CD4-positive, CD25-positive, alpha-beta regulatory T cell (primary cell): ENCODE measurements around the gene PDE6A. TPM values are rescaled to one million over a fixed set of nuclear protein-coding genes. Genes with fewer than 3 reads are reported as not detected.

Source experiments
- ATAC-seq, 2 donors: fragments of 150-1000 bp; cut with Tn5 transposase; one replicate each; pipeline ENCODE4 v1.10.0; 2021; ENCODE audit warnings: low read depth in 2 of 2, moderate number of reproducible peaks in 2 of 2, moderate library complexity in 1 of 2
- DNase-seq, 3 donors: peaks; one replicate each; pipeline versions ENCODE4 v3.0.0 to v3.0.0-alpha.2; 2012 to 2022; ENCODE audit warnings: mixed read lengths in 1 of 3
- H3K27ac ChIP-seq: one replicate; pipeline ENCODE4 v1.7.0; 2013; ENCODE audit warnings: mild to moderate bottlenecking, low read length; ENCODE audit not compliant: insufficient read depth, poor library complexity, severe bottlenecking
- H3K27me3 ChIP-seq: one replicate; pipeline ENCODE4 v1.7.0; 2013; ENCODE audit warnings: low read length; ENCODE audit not compliant: control insufficient read depth, insufficient read depth
- H3K36me3 ChIP-seq: one replicate; pipeline ENCODE4 v1.7.0; 2013; ENCODE audit warnings: mild to moderate bottlenecking, low read length, moderate library complexity; ENCODE audit not compliant: control insufficient read depth, insufficient read depth
- H3K4me1 ChIP-seq: 2 replicates; pipeline ENCODE4 v1.7.0; 2013; ENCODE audit warnings: mild to moderate bottlenecking, low read length; ENCODE audit not compliant: insufficient read depth, control insufficient read depth, poor library complexity, severe bottlenecking
- H3K4me3 ChIP-seq: one replicate; pipeline ENCODE4 v1.7.0; 2013; ENCODE audit warnings: low read depth, mild to moderate bottlenecking, low read length, moderate library complexity
- H3K9me3 ChIP-seq, 2 experiments: 1 replicate in 1 of 2; 2 replicates in 1 of 2; pipeline ENCODE4 v1.7.0; 2013; ENCODE audit warnings: low read length in 2 of 2, mild to moderate bottlenecking in 1 of 2, moderate library complexity in 1 of 2; ENCODE audit not compliant: control insufficient read depth in 2 of 2
- H3K27ac Mint-ChIP-seq, 3 donors: one replicate each; pipeline ENCODE4 v1.8.0; 2020 to 2022; ENCODE audit warnings: mild to moderate bottlenecking in 3 of 3, mixed read lengths in 3 of 3, moderate library complexity in 2 of 3
- H3K27me3 Mint-ChIP-seq: one replicate; pipeline ENCODE4 v1.8.0; 2022; ENCODE audit warnings: mild to moderate bottlenecking, mixed read lengths
- H3K36me3 Mint-ChIP-seq: one replicate; pipeline ENCODE4 v1.8.0; 2020; ENCODE audit warnings: mixed read lengths
- H3K4me1 Mint-ChIP-seq, 4 donors: one replicate each; pipeline ENCODE4 v1.8.0; 2020 to 2022; ENCODE audit warnings: mixed read lengths in 4 of 4, mild to moderate bottlenecking in 1 of 4
- H3K4me3 Mint-ChIP-seq, 4 donors: one replicate each; pipeline ENCODE4 v1.8.0; 2020 to 2022; ENCODE audit warnings: mild to moderate bottlenecking in 4 of 4, mixed read lengths in 4 of 4, moderate library complexity in 3 of 4
- H3K9me3 Mint-ChIP-seq, 7 donors: one replicate each; pipeline ENCODE4 v1.8.0; 2020 to 2022; ENCODE audit warnings: mixed read lengths in 7 of 7, mild to moderate bottlenecking in 3 of 7, moderate library complexity in 2 of 7
- polyA plus RNA-seq, 4 donors: library from polyadenylated mRNA; unstranded; fragments of 300-500 nt; fragmentation: Illumina TruSeq; gene quantifications; one replicate each; pipeline ENCODE4 v1.2.3, GENCODE V29; 2021
- total RNA-seq: library from RNA; stranded (reverse); gene quantifications from one replicate; pipeline ENCODE4 v1.2.3, GENCODE V29; 2022

Gene PDE6A
- total and polyA plus RNA-seq, 5 donors from 2014 or later: not detected

- DNase-seq: no peak
- Histone ChIP-seq H3K4me1 (no peaks in the 10 kb centered on the region), H3K9me3 (no peaks in the 10 kb centered on the region), H3K4me3 (no peak overlapping the region), H3K27ac (no peak overlapping the region), H3K36me3 (no peaks in the 10 kb centered on the region), H3K27me3 (peaks cover 7% of the 10 kb centered on the region)
- no peak for ATAC-seq
- Mint-ChIP-seq H3K4me1 (no peaks in the 10 kb centered on the region), H3K4me3 (no peak overlapping the region), H3K27ac (no peak overlapping the region), H3K9me3 (no peaks in the 10 kb centered on the region), H3K36me3 (no peaks in the 10 kb centered on the region), H3K27me3 (peaks cover 6% of the 10 kb centered on the region)
Measured at GRCh38 chr5:149938791-149939358, 5.7 kb downstream of the PDE6A start.

- Mint-ChIP-seq H3K9me3 (no peaks in the 10 kb centered on the region), H3K27me3 (peaks cover 6% of the 10 kb centered on the region)
Measured at GRCh38 chr5:149938279-149938678, 6.3 kb downstream of the PDE6A start.

GRCh38 chr5:149937610-149938009 is 7.0 kb downstream of the PDE6A start:
- Mint-ChIP-seq H3K9me3 (no peaks in the 10 kb centered on the region), H3K4me3 (no peak overlapping the region), H3K4me1 (no peaks in the 10 kb centered on the region), H3K27ac (no peak overlapping the region), H3K27me3 (peaks cover 6% of the 10 kb centered on the region), H3K36me3 (no peaks in the 10 kb centered on the region)
- Histone ChIP-seq H3K27me3 (peaks cover 7% of the 10 kb centered on the region), H3K9me3 (no peaks in the 10 kb centered on the region), H3K36me3 (no peaks in the 10 kb centered on the region), H3K27ac (no peak overlapping the region), H3K4me3 (no peak overlapping the region), H3K4me1 (no peaks in the 10 kb centered on the region)
- ATAC-seq (no peak), DNase-seq (no peak)

More at GRCh38 chr5:149938279-149938678, 6.3 kb downstream of the PDE6A start:
- Mint-ChIP-seq H3K36me3 (no peaks in the 10 kb centered on the region), H3K27ac (no peak overlapping the region), H3K4me3 (no peak overlapping the region), H3K4me1 (no peaks in the 10 kb centered on the region)
- Histone ChIP-seq H3K9me3 (no peaks in the 10 kb centered on the region), H3K27me3 (peaks cover 7% of the 10 kb centered on the region), H3K4me1 (no peaks in the 10 kb centered on the region), H3K4me3 (no peak overlapping the region), H3K27ac (no peak overlapping the region), H3K36me3 (no peaks in the 10 kb centered on the region)
- ATAC-seq (no peak), DNase-seq (no peak)

- no peaks in the 10 kb centered on the region for H3K36me3 Mint-ChIP-seq
- H3K4me3 Mint-ChIP-seq: no peak overlapping the region
- no peak overlapping the region for H3K27ac Mint-ChIP-seq
- no peaks in the 10 kb centered on the region for H3K4me1 Mint-ChIP-seq
- H3K27me3 Mint-ChIP-seq: peaks cover 10% of the 10 kb centered on the region
- no peak overlapping the region for H3K27ac ChIP-seq
- peaks cover 7% of the 10 kb centered on the region for H3K27me3 ChIP-seq
- H3K36me3 ChIP-seq: no peaks in the 10 kb centered on the region
- ATAC-seq (no peak), DNase-seq (no peak)
- no peaks in the 10 kb centered on the region for H3K9me3 Mint-ChIP-seq
- no peak overlapping the region for H3K4me3 ChIP-seq
- no peaks in the 10 kb centered on the region for H3K4me1 ChIP-seq
- H3K9me3 ChIP-seq: no peaks in the 10 kb centered on the region
Measured at GRCh38 chr5:149936700-149937091, 7.9 kb downstream of the PDE6A start.

DNA sequence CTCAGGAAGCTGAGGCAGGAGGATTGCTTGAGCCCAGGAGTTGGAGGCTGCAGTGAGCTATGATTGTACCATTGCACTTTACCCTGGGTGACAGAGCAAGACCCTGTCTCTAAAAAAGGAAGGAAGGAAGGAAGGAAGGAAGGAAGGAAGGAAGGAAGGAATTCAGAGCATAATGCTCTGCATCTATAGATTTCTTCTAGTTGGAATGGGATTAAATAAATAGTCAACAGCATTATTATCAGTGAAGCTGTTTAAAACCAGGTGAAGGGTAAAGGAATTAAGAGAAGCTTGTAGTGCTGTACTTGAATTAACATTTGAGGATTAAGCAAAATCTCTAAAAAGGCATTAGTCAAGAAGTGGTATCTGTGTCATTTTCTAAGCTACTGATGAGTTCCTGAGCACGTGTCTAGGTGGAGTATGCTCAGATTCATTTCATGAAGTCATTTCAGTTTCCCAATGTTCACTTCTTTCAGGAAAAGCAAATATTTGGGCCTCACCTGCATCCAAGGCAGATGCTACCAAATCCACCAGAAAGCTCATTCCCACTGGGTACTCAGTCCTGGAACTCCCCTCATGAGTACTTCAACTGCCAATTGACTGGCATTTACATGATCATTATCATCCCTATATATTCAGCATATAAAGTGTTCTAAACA is 8.4 kb downstream of the PDE6A start:
- Mint-ChIP-seq H3K36me3 (no peaks in the 10 kb centered on the region), H3K27me3 (peaks cover 12% of the 10 kb centered on the region), H3K9me3 (no peaks in the 10 kb centered on the region), H3K4me3 (no peak overlapping the region), H3K27ac (no peak overlapping the region), H3K4me1 (no peaks in the 10 kb centered on the region)
- Histone ChIP-seq H3K4me3 (no peak overlapping the region), H3K36me3 (no peaks in the 10 kb centered on the region), H3K27me3 (peaks cover 7% of the 10 kb centered on the region), H3K9me3 (no peaks in the 10 kb centered on the region), H3K4me1 (no peaks in the 10 kb centered on the region), H3K27ac (no peak overlapping the region)
- DNase-seq: no peak
- ATAC-seq: no peak

DNA sequence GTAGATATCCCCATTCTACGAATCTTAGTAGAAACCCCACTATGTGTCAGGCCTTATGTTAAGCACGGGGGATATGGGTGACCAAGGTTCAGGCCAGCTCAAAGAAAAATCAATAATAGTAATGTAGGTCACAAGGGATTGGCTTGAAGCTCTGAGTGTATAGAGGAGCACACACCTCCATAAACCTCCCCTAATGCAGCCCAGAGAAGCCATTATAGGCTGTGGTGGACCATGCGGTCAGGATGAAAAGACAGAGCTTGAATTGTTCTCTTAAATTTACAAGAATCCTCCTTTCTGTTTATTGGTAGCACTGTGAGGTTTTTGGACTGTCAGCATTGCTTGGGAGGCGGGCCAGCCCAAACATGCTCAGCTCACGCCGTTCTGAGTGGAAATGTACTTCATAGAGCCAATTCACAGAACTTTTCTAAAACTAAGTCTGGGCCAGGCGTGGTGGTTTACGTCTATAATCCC is 9.1 kb downstream of the PDE6A start:
- Mint-ChIP-seq H3K9me3 (no peaks in the 10 kb centered on the region), H3K4me3 (no peak overlapping the region), H3K36me3 (no peaks in the 10 kb centered on the region), H3K27ac (no peak overlapping the region), H3K27me3 (peaks cover 18% of the 10 kb centered on the region), H3K4me1 (no peaks in the 10 kb centered on the region)
- Histone ChIP-seq H3K4me3 (no peak overlapping the region), H3K4me1 (no peaks in the 10 kb centered on the region), H3K9me3 (no peaks in the 10 kb centered on the region), H3K36me3 (no peaks in the 10 kb centered on the region), H3K27me3 (peaks cover 7% of the 10 kb centered on the region), H3K27ac (no peak overlapping the region)
- no peak for ATAC-seq
- no peak for DNase-seq

- Histone ChIP-seq H3K27me3 (peaks cover 7% of the 10 kb centered on the region), H3K4me1 (no peaks in the 10 kb centered on the region), H3K27ac (no peak overlapping the region), H3K4me3 (no peak overlapping the region), H3K36me3 (no peaks in the 10 kb centered on the region), H3K9me3 (no peaks in the 10 kb centered on the region)
- no peaks in the 10 kb centered on the region for H3K9me3 Mint-ChIP-seq
- DNase-seq: no peak
- H3K4me1 Mint-ChIP-seq: no peaks in the 10 kb centered on the region
- no peak for ATAC-seq
- H3K27me3 Mint-ChIP-seq: peaks cover 24% of the 10 kb centered on the region
- no peaks in the 10 kb centered on the region for H3K36me3 Mint-ChIP-seq
- H3K4me3 Mint-ChIP-seq: no peak overlapping the region
- H3K27ac Mint-ChIP-seq: no peak overlapping the region
Measured at GRCh38 chr5:149932445-149933350, 11.9 kb downstream of the PDE6A start.
